ENCODE results near the gene ADI1. TPM values are rescaled to one million over a fixed set of nuclear protein-coding genes. Genes with fewer than 3 reads are reported as not detected.

Gene ADI1
- total and polyA plus RNA-seq, 10 of the 15 experiments (the other 5 are each of a cell fraction or from before 2014, with no cell fraction given), result 4.4 to 78.7 (median 17.2) TPM

DNA sequence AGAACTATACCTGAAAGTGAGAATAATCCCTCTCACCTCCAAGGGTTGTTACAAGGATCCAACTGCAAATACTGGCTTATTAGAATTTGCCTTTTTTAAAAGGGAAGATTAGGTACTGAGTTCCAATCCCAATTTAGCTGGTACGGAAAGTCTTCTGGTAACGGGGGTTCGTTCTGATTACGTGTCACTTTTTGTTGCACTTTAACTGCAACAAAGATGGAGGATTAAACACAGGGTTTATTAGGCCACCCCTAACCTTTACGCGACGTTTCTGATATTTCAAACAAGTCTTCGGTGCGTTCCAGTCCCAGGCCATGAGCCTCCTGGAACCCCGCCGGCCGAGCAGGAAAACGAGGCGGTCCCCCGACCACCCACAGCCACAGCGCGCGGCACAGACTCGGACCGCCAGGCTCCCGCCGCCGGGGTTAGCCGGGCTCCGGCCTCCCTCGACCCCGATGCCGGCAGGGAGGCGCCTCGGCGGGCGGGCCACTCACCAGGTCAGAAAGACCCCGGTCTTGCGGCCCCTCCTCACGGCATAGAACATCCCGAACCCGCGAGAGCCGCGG is 38.4 kb upstream of the ADI1 start (continued):
- TF ChIP-seq SMC3 (IDR thresholded peaks at IDR 0.05; ENCODE audit: borderline replicate concordance, low read length) (no peak), IKZF2 (IDR thresholded peaks at IDR 0.05) (no peak), BMI1 (IDR thresholded peaks at IDR 0.05; ENCODE audit: borderline replicate concordance) (no peak), PAX5 (IDR thresholded peaks at IDR 0.05; ENCODE audit: borderline replicate concordance, low read depth, low read length) (no peak), FOXM1 (IDR thresholded peaks at IDR 0.05; ENCODE audit: low read depth, low read length) (no peak), SPI1 (IDR thresholded peaks at IDR 0.05; ENCODE audit: borderline replicate concordance, insufficient read depth, low read depth, low read length) (no peak), TARDBP (IDR thresholded peaks at IDR 0.05; ENCODE audit: borderline replicate concordance) (no peak), WRNIP1 (IDR thresholded peaks at IDR 0.05; ENCODE audit: borderline replicate concordance, low read depth, low read length) (no peak), RAD51 (IDR thresholded peaks at IDR 0.05) (no peak), GATAD2B (conservative IDR thresholded peaks at IDR 0.05; ENCODE audit: low read depth) (peak; percentile 33), SMAD5 (IDR thresholded peaks at IDR 0.05; ENCODE audit: low read depth) (no peak), ZBED1 (IDR thresholded peaks at IDR 0.05; ENCODE audit: borderline replicate concordance) (no peak), CEBPB (IDR thresholded peaks at IDR 0.05; ENCODE audit: borderline replicate concordance in 1 of 2, low read depth in 2 of 2, low read length in 2 of 2) (no peak), ZNF592 (IDR thresholded peaks at IDR 0.05) (no peak), RELA (IDR thresholded peaks at IDR 0.05; ENCODE audit: borderline replicate concordance, partially characterized antibody) (peak; percentile 38), NFIC (IDR thresholded peaks at IDR 0.05; ENCODE audit: low read depth, low read length) (no peak), SMAD1 (IDR thresholded peaks at IDR 0.05; ENCODE audit: low read depth, partially characterized antibody) (no peak), NFYB (IDR thresholded peaks at IDR 0.05; ENCODE audit: insufficient read depth, low read depth, low read length) (no peak), TAF1 (IDR thresholded peaks at IDR 0.05; ENCODE audit: borderline replicate concordance, low read depth, low read length) (no peak), STAT1 (conservative IDR thresholded peaks at IDR 0.05) (0 out of 2 replicates have a peak, but pooled peaks have one; percentile 21)
- TF ChIP-seq, protein P1, sequence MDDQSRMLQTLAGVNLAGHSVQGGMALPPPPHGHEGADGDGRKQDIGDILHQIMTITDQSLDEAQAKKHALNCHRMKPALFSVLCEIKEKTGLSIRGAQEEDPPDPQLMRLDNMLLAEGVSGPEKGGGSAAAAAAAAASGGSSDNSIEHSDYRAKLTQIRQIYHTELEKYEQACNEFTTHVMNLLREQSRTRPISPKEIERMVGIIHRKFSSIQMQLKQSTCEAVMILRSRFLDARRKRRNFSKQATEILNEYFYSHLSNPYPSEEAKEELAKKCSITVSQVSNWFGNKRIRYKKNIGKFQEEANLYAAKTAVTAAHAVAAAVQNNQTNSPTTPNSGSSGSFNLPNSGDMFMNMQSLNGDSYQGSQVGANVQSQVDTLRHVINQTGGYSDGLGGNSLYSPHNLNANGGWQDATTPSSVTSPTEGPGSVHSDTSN (IDR thresholded peaks at IDR 0.05; ENCODE audit: insufficient replicate concordance, low read depth, low read length), result no peak
- TF ChIP-seq, protein P2, sequence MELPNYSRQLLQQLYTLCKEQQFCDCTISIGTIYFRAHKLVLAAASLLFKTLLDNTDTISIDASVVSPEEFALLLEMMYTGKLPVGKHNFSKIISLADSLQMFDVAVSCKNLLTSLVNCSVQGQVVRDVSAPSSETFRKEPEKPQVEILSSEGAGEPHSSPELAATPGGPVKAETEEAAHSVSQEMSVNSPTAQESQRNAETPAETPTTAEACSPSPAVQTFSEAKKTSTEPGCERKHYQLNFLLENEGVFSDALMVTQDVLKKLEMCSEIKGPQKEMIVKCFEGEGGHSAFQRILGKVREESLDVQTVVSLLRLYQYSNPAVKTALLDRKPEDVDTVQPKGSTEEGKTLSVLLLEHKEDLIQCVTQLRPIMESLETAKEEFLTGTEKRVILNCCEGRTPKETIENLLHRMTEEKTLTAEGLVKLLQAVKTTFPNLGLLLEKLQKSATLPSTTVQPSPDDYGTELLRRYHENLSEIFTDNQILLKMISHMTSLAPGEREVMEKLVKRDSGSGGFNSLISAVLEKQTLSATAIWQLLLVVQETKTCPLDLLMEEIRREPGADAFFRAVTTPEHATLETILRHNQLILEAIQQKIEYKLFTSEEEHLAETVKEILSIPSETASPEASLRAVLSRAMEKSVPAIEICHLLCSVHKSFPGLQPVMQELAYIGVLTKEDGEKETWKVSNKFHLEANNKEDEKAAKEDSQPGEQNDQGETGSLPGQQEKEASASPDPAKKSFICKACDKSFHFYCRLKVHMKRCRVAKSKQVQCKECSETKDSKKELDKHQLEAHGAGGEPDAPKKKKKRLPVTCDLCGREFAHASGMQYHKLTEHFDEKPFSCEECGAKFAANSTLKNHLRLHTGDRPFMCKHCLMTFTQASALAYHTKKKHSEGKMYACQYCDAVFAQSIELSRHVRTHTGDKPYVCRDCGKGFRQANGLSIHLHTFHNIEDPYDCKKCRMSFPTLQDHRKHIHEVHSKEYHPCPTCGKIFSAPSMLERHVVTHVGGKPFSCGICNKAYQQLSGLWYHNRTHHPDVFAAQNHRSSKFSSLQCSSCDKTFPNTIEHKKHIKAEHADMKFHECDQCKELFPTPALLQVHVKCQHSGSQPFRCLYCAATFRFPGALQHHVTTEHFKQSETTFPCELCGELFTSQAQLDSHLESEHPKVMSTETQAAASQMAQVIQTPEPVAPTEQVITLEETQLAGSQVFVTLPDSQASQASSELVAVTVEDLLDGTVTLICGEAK (IDR thresholded peaks at IDR 0.05; ENCODE audit: borderline replicate concordance), result no peak
